ENCODE results near the gene GUCY1B1.

GUCY1B1 gene

GRCh38 chr4:155800685-155801343, 42.0 kb downstream of the GUCY1B1 start:
- no peak for DNase-seq (ENCODE audit: low spot score)

GRCh38 chr4:155802190-155802959, 43.6 kb downstream of the GUCY1B1 start:
- no peak for DNase-seq (ENCODE audit: low spot score)

GRCh38 chr4:155805016-155805415, 46.2 kb downstream of the GUCY1B1 start:
- no peak for DNase-seq (ENCODE audit: low spot score)

GRCh38 chr4:155807021-155807420, 48.2 kb downstream of the GUCY1B1 start:
- DNase-seq (ENCODE audit: low spot score): no peak

- no peak for DNase-seq (ENCODE audit: low spot score)
Measured at GRCh38 chr4:155809835-155810234, 51.0 kb downstream of the GUCY1B1 start.

- DNase-seq (ENCODE audit: low spot score): no peak
Measured at GRCh38 chr4:155811083-155811482, 52.3 kb downstream of the GUCY1B1 start.

- DNase-seq (ENCODE audit: low spot score): no peak
Measured at GRCh38 chr4:155818639-155819038, 59.8 kb downstream of the GUCY1B1 start.

GRCh38 chr4:155819066-155819465, 60.2 kb downstream of the GUCY1B1 start:
- no peak for DNase-seq (ENCODE audit: low spot score)

- no peak for DNase-seq (ENCODE audit: low spot score)
Measured at GRCh38 chr4:155820887-155821518, 62.2 kb downstream of the GUCY1B1 start.

GRCh38 chr4:155822572-155822971, 63.8 kb downstream of the GUCY1B1 start:
- DNase-seq (ENCODE audit: low spot score): no peak

GRCh38 chr4:155828628-155829027, 69.8 kb downstream of the GUCY1B1 start:
- DNase-seq (ENCODE audit: low spot score): no peak

- DNase-seq (ENCODE audit: low spot score): no peak
Measured at GRCh38 chr4:155832664-155833063, 73.8 kb downstream of the GUCY1B1 start.

GRCh38 chr4:155837203-155837796, 78.5 kb downstream of the GUCY1B1 start:
- DNase-seq (ENCODE audit: low spot score): no peak

- DNase-seq (ENCODE audit: low spot score): no peak
Measured at GRCh38 chr4:155842080-155842479, 83.3 kb downstream of the GUCY1B1 start.

GRCh38 chr4:155846929-155847328, 88.1 kb downstream of the GUCY1B1 start:
- DNase-seq (ENCODE audit: low spot score): no peak

GRCh38 chr4:155849042-155849441, 90.2 kb downstream of the GUCY1B1 start:
- no peak for DNase-seq (ENCODE audit: low spot score)

- DNase-seq (ENCODE audit: low spot score): no peak
Measured at GRCh38 chr4:155853189-155853588, 94.4 kb downstream of the GUCY1B1 start.

GRCh38 chr4:155854582-155855226, 95.9 kb downstream of the GUCY1B1 start:
- DNase-seq (ENCODE audit: low spot score): no peak

GRCh38 chr4:155855897-155856296, 97.1 kb downstream of the GUCY1B1 start:
- DNase-seq (ENCODE audit: low spot score): no peak

Measured in hematopoietic multipotent progenitor cell treated with erythropoietin and hydrocortisone succinate and interleukin-3 and kit ligand, for 17 days (in vitro differentiated cells).